Stimulated activated CD8-positive, alpha-beta memory T cell treated with anti-CD3 and anti-CD28 coated beads, Interleukin-4, amount 100 ng/mL, for 4 hours (primary cell): ENCODE data around the gene GOLGA6L1.
"Not testable (repeated sequence)": the region's sequence is repeated elsewhere in the genome, so short reads cannot be mapped to it uniquely, and the experiment has no call there.

Experiments
- DNase-seq, 2 donors: peaks; one replicate each; pipeline ENCODE4 v3.0.0-alpha.2; 2020; ENCODE audit warnings: low read depth in 2 of 2, low spot score in 1 of 2

GOLGA6L1 gene, protein sequence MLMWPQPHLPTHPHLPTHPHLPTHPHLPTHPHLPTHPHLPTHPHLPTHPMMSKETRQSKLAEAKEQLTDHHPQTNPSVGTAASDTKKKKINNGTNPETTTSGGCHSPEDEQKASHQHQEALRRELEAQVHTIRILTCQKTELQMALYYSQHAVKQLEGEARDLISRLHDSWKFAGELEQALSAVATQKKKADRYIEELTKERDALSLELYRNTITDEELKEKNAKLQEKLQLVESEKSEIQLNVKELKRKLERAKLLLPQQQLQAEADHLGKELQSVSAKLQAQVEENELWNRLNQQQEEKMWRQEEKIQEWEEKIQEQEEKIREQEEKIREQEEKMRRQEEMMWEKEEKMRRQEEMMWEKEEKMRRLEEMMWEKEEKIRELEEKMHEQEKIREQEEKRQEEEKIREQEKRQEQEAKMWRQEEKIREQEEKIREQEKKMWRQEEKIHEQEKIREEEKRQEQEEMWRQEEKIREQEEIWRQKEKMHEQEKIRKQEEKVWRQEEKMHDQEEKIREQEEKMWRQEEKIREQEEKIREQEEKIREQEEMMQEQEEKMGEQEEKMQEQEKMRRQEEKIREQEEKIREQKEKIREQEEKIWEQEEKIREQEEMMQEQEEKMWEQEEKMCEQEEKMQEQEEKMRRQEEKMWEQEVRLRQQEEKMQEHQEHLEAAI

DNA sequence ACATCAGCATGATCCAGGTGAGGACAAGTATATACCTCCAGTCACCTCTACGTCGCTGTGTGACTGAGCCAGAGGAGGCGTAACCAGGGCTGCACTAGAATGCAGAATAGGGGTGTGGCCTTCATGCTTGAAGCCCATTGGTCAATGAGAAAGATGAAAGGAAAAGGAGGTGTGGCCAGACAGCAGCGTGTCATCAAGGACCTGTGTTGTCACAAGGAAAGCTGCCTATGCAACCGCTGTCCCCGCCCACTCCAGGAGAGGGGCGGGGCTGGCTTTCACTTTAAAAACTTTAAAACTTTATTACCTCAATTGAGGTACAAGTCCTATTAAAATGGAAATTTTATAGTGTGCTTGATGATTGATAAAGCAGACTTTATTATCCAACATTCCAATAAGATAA, at the start of gene GOLGA6L1:
GOLGA6L1 (minus strand) TSS at position 101 of the 400 bp plus-strand sequence; CDS start at position 10, 91 bp downstream.
- not testable (repeated sequence) for DNase-seq

- not testable (repeated sequence) for DNase-seq
Measured at GRCh38 chr15:23181201-23181600, 44.6 kb upstream of the GOLGA6L1 start.

GRCh38 chr15:23180547-23180927, 43.9 kb upstream of the GOLGA6L1 start:
- not testable (repeated sequence) for DNase-seq

DNA sequence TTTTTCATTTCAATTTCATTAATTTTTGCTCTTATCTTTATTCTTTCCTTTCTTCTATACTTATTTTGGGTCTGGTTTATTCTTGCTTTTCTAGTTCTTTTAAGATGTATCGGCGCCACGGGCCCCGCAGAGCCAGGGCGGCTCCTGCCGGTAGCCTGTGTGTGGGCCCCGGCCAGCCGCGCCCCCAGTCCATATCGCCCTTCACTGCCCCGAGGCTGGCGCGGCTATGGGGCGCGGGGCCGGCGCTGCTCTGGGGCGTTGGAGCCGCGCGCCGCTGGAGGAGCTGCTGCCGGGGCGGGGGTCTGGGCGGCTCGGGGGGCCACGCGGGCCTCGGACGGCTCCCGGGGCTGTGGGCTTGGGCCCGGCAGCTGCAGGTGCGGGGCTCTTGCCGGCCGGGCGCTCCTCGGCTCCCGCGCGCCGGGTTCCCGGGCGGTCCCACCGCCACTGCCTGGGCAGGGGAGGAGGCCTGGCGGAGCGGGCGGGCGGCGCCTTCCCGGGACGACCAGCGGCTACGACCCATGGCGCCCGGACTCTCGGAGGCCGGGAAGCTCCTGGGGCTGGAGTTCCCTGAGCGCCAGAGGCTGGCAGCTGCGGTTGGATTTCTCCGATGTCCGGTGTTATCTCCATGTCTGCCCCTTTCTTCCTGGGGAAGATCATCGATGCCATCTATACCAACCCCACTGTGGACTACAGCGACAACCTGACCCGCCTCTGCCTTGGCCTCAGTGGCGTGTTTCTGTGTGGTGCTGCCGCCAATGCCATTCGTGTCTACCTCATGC, 43.3 kb upstream of the GOLGA6L1 start:
- not testable (repeated sequence) for DNase-seq

- not testable (repeated sequence) for DNase-seq
Measured at GRCh38 chr15:23176683-23177082, 40.1 kb upstream of the GOLGA6L1 start.

DNA sequence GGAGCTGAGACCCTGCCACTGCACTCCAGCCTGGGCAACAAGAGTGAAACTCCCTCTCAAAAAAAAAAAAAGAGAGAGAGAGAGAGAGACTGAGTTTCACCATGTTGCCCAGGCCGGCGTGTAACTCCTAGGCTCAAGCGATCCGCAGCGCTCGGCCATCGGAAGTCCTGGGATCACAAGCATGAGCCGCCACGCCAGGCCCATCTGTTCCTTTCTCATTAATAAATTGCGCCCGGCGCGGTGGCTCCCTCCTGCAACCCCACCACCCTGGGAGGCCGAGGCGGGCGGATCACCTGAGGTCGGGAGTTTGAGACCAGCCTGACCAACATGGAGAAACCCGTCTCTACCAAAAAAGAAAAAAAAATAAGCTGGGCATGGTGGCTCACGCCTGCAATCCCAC, 39.0 kb upstream of the GOLGA6L1 start:
- DNase-seq, result not testable (repeated sequence)

- DNase-seq, result not testable (repeated sequence)
Measured at GRCh38 chr15:23174609-23175140, 38.1 kb upstream of the GOLGA6L1 start.

DNA sequence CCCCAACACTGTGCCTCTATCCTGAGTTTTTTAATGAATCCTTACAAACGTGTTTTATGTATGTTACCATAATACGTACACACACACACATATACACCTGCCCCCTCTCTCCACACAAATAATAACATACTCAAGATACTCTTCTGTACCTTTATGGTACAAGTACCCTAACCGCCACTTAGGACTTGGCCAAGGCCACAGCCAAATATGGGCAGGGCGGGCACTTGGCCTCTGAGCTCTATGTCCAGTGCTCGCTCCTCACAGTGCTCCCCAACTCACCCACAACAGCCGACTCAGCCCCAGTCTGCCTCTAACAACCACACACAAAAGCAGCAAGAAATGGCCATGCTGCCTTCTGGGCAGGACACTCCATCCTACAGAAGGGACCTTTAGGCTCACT, 3.8 kb downstream of the GOLGA6L1 start:
- not testable (repeated sequence) for DNase-seq

DNA sequence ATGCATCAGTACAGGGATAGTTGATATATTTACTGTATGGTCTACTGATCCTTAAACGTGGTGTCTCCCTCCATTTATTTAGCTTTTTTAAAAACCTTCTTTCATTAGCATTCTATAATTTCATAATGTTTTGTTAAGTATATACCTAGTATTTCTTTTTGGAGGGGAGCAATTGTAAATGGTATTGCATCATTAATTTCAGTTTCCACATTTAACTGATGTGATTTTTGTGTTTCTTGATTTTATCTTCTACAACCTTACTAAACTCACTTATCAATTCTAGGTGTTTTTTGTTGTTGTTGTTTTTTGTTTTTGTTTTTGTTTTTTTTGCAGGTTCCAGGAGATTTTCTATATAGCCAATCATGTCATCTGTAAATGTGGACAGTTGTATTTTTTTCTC, 18.4 kb downstream of the GOLGA6L1 start:
- no peak for DNase-seq

GRCh38 chr15:23095796-23096195, 40.8 kb downstream of the GOLGA6L1 start:
- DNase-seq, result no peak

DNA sequence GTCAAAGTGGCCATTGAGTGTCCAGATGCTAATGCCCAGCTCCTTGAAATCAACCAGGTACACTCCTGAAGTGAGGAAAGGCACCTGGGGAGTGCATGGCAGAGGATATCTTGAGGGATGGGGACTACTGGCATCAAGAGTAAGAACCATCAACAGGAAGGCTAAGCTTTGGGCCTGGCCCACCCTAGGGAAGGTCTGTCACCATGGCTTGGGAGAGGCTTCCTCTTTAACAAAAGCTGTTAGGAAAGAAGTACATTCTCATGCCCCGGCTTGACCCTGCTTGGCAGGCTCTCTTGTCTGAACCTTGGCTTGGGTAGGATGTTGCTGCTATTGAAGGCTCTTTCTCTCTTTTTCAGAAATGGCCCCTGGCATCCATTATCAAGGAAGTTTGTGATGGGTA, 53.5 kb downstream of the GOLGA6L1 start:
- no peak for DNase-seq

DNA sequence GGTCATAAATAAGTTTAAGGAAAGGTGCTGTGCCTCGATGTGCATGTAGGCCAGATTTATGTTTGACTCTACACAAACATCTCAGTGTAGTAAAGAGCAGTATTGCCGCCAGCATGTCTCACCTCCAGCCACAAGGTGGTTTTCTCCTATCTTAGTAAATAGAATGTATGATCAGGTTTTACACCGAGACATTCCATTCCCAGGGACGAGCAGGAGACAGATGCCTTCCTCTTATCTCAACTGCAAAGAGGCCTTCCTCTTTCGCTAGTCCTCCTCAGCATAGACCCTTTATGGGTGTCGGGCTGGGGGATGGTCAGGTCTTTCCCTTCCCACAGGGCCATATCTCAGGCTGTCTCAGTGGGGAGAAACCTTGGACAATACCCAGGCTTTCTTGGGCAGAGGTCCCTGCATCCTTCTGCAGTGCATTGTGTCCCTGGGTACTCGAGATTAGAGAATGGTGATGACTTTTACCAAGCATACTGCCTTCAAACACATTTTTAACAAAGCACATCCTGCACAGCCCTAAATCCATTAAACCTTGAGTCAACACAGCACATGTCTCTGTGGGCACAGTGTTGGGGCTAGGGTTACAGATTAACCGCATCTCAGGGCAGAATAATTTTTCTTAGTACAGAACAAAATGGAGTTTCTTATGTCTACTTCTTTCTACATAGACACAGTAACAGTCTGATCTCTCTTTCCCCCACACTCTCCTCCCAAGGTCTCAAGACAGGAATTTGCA, 54.5 kb downstream of the GOLGA6L1 start:
- DNase-seq, result not testable (repeated sequence)

DNA sequence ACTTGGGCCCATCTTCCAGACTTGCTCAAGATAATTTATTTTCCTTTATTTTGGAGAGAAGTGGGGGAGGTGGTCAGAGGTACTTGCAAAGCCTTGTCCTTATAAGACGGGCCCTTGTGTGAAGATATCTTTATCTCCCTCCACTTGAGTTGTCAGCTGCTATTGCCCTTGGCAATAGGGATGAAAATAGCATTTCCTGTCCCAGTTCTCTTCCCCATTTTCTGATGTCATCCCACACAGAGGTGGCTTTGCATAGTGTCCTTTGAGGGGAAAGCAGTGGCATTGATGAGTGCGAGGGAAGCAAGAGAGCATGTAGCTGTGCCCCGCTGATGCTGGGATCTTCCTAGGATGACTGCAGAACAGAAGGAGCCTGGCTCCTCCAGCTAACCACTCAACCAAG, 55.4 kb downstream of the GOLGA6L1 start:
- no peak for DNase-seq

DNA sequence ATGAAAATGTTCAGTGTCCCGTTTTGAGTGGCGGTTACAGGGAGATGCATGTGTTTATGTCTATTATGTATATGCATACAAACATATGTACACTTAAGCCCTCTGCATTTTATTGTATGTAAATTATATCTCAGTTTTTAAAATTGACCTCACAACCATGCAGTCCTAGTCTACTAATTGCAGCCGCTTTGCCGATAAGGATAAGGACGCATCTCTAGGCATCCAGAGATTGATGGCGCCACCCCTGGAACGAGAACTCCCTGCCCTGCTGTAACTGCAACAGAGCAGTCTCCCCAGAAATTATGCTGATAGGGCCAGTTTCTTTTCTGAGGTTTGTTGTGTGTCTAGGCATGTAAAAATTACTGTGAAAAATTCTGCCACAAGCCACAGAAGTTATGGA, 56.9 kb downstream of the GOLGA6L1 start:
- DNase-seq, result no peak
